RWPE1 (cell line): ENCODE data around the gene PDZD8.

Source experiments
- CTCF ChIA-PET: fragments of 350-600 bp; sonication (Branson Sonifier 250); formaldehyde crosslinking; extraction: SDS; loops from one replicate; lab custom pipeline; 2021; lab: Yijun Ruan, JAX
- POLR2A ChIA-PET: fragments of 400-600 bp; formaldehyde crosslinking; extraction: SDS; loops from one replicate; lab custom pipeline; 2020; ENCODE audit warnings: antibody characterized with exemption; ENCODE audit not compliant: low non-redundant PET; lab: Yijun Ruan, JAX
- DNase-seq: peaks from one replicate; pipeline ENCODE4 v3.0.0; 2012; ENCODE audit warnings: low spot score
- H3K27ac ChIP-seq: fragments of 450-650 bp; 2 replicates; pipeline ENCODE4 v1.5.1; 2017
- TF ChIP-seq, protein P1 (sequence below): fragments of 450-650 bp; conservative IDR thresholded peaks from 2 replicates; pipeline ENCODE4 v1.5.1; 2017; ENCODE audit warnings: low read depth, mild to moderate bottlenecking

PDZD8 gene, protein sequence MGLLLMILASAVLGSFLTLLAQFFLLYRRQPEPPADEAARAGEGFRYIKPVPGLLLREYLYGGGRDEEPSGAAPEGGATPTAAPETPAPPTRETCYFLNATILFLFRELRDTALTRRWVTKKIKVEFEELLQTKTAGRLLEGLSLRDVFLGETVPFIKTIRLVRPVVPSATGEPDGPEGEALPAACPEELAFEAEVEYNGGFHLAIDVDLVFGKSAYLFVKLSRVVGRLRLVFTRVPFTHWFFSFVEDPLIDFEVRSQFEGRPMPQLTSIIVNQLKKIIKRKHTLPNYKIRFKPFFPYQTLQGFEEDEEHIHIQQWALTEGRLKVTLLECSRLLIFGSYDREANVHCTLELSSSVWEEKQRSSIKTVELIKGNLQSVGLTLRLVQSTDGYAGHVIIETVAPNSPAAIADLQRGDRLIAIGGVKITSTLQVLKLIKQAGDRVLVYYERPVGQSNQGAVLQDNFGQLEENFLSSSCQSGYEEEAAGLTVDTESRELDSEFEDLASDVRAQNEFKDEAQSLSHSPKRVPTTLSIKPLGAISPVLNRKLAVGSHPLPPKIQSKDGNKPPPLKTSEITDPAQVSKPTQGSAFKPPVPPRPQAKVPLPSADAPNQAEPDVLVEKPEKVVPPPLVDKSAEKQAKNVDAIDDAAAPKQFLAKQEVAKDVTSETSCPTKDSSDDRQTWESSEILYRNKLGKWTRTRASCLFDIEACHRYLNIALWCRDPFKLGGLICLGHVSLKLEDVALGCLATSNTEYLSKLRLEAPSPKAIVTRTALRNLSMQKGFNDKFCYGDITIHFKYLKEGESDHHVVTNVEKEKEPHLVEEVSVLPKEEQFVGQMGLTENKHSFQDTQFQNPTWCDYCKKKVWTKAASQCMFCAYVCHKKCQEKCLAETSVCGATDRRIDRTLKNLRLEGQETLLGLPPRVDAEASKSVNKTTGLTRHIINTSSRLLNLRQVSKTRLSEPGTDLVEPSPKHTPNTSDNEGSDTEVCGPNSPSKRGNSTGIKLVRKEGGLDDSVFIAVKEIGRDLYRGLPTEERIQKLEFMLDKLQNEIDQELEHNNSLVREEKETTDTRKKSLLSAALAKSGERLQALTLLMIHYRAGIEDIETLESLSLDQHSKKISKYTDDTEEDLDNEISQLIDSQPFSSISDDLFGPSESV

DNA sequence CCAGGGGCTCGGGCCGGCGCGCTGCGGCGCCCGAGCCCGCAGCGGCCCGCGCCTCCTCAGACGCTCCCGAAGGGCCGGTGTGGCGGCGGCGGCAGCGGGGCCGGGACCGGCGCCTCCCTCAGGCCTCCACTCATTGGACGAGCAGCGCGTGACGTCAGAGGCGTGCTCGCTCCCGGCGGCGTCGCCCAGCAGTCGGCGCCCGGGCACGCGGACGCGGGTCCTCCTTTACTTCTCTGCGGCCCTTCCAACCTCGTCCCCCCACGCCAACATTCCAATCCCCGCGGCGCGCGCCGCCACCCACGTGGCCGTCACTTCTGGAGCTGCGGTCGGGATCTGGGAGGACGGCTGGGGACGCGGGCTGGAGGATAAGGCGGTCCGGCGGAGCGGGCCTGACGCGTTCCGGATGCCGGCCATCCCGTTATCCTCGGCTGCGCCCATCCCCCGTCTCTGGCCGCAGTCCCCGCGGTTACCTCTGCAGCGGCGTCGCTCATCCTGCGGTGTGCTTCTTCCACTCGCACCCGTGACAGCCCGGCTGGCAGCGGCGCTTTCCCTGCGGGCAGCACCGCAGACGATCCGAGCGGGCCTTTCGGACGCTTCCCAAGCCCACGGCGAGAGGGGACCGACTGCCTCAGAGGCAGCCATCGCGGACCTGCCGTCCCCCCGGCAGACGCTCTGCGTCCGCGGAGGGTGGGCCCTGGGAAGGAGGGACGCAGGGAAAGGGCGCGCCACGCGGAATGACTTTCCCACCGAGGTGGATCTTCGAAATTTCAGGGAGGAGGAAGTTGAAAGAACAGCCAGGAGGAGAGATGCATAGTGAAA is at the start of gene PDZD8:
PDZD8 (minus strand) TSS at position 81 of the 819 bp plus-strand sequence. CDS start 213 bp downstream, outside the sequence.
- POLR2A ChIA-PET, result no interaction called here
- TF ChIP-seq, protein P1, sequence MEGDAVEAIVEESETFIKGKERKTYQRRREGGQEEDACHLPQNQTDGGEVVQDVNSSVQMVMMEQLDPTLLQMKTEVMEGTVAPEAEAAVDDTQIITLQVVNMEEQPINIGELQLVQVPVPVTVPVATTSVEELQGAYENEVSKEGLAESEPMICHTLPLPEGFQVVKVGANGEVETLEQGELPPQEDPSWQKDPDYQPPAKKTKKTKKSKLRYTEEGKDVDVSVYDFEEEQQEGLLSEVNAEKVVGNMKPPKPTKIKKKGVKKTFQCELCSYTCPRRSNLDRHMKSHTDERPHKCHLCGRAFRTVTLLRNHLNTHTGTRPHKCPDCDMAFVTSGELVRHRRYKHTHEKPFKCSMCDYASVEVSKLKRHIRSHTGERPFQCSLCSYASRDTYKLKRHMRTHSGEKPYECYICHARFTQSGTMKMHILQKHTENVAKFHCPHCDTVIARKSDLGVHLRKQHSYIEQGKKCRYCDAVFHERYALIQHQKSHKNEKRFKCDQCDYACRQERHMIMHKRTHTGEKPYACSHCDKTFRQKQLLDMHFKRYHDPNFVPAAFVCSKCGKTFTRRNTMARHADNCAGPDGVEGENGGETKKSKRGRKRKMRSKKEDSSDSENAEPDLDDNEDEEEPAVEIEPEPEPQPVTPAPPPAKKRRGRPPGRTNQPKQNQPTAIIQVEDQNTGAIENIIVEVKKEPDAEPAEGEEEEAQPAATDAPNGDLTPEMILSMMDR, result no peak
- peak; percentile 92 for DNase-seq
- CTCF ChIA-PET, result no interaction called here
- H3K27ac ChIP-seq, result peak within 1 kb of the TSS; percentile 78

DNA sequence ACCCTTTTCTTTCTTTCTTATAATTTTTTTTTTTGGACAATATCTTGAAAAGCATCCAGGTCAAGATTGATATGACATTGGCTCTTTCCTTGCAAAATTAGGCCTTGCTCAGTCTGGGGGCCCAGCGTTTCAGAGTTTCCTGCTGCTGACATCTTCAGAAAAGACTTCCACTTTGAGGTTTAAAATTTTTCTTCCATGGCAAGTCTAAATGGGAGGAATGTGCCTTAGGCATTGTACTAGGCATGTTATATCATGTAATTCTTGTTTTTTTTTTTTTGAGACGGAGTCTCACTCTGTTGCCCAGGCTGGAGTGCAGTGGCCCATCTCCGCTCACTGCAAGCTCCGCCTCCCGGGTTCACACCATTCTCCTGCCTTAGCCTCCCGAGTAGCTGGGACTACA is 48.9 kb upstream of the PDZD8 start:
- TF ChIP-seq, protein P1, result no peak
- DNase-seq, result no peak
- POLR2A ChIA-PET, result no interaction called here
- no peak overlapping the region for H3K27ac ChIP-seq
- CTCF ChIA-PET, result interaction anchor here (0.7 kb wide), 1 partner anchor 230 kb away, joined by 3 read pairs; no protein-coding TSS in a partner anchor

DNA sequence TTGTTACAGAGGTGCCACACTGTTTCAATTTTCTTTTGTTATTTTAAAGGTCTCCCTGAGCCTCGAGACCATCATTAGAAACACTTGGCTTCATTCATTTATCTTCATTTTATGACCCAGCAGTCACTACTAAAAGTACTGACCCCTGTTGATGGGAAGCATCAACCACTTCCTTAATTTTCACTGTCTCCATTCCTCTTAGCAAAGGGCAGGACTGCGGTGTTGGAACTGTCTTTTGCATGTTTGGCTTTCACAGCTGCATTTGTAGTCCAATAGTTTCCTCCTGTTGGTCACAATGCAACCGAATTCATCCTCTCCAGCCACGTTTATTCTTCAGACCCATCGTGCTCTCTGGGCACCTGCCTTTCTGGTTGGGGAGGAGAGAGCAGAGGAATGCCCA is 46.7 kb upstream of the PDZD8 start:
- TF ChIP-seq, protein P1, result no peak
- no peak for DNase-seq
- CTCF ChIA-PET, result no interaction called here
- POLR2A ChIA-PET, result interaction anchor here (0.6 kb wide), 1 partner anchor 263 kb away, joined by 4 read pairs; no protein-coding TSS in a partner anchor
- no peak overlapping the region for H3K27ac ChIP-seq

DNA sequence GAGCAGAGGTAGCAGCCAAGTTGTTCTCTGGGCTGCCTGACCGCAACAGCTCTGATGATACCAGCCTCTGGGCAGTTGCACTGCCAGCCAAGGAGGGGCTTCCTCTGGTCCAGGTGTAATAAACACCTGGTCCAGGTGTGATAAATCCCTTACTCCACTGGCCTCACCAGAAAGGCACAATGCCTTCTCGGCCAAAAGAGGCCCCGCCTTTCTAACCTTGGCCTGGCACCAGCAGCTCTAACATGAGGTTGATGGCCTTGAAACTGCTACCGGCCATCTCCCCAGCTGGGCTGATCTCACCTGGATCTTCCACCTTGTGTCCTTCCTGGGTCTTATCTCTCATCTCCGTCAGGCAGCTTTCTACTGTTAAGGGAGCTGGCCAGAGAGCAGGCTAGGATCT is 45.5 kb upstream of the PDZD8 start:
- ChIA-PET POLR2A (no interaction called here), CTCF (no interaction called here)
- TF ChIP-seq, protein P1, result no peak
- no peak for DNase-seq
- no peak overlapping the region for H3K27ac ChIP-seq

DNA sequence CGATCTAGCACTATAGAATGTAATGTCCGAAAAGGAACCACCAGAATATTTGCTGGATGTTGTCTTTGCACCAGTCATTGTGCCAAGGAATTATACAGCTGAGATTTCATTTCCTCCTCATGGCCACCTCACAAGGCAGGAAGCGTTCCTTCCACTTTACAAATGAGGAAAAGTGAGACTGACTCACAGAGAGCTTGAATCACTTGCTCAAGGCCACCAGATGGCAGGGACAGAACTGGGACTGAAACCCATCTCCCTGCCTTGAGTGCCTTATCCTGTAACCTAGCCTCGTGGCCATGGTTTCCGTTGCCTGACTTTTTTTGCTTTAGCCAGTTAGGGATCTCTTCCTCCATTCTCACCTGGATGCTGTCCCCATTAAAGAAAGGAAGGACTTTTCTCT is 44.7 kb upstream of the PDZD8 start:
- no peak overlapping the region for H3K27ac ChIP-seq
- ChIA-PET CTCF (interaction anchor here (0.6 to 0.7 kb wide), 2 partner anchors 438 to 855 kb away, joined by 3 read pairs; no protein-coding TSS in a partner anchor), POLR2A (no interaction called here)
- DNase-seq, result no peak
- TF ChIP-seq, protein P1, result no peak
